IMR-90 (cell line): ENCODE data around the gene APOB. TPM values are rescaled to one million over a fixed set of nuclear protein-coding genes. Genes with fewer than 3 reads are reported as not detected.

Source experiments
- ATAC-seq: fragments of 200-7000 bp; cut with Tn5 transposase; 2 replicates; pipeline ENCODE4 v1.9.1; 2020; ENCODE audit warnings: low read depth, mild to moderate bottlenecking, moderate library complexity
- BruUV-seq: library from RNA; stranded (reverse); fragments of 400-500 nt; replicated peaks from 2 replicates; lab custom pipeline; 2021; lab: Mats Ljungman, UMichigan
- CTCF ChIA-PET: fragments of 300-600 bp; formaldehyde crosslinking; extraction: SDS; loops from one replicate; lab custom pipeline; 2021; ENCODE audit warnings: antibody characterized with exemption; lab: Yijun Ruan, JAX
- POLR2A ChIA-PET: fragments of 300-600 bp; sonication (Branson Sonifier 250); formaldehyde crosslinking; loops from one replicate; lab custom pipeline; 2022; ENCODE audit warnings: antibody characterized with exemption; ENCODE audit not compliant: unreplicated experiment; lab: Charles Lee
- DNase-seq: peaks from one replicate; pipeline ENCODE4 v3.0.0; 2013
- H2AFZ ChIP-seq: replicated peaks from 2 replicates; pipeline ENCODE3; 2013; ENCODE audit warnings: low read length, mild to moderate bottlenecking; ENCODE audit not compliant: poor library complexity
- H2AK5ac ChIP-seq: 2 replicates; pipeline ENCODE4 v1.6.1; 2013; ENCODE audit warnings: low read depth, low read length, inconsistent platforms
- H2AK9ac ChIP-seq: replicated peaks from 2 replicates; pipeline ENCODE3; 2013; ENCODE audit warnings: mild to moderate bottlenecking, low read depth, low read length, moderate library complexity; ENCODE audit not compliant: poor library complexity
- H2BK120ac ChIP-seq: 2 replicates; pipeline ENCODE4 v1.6.1; 2013; ENCODE audit warnings: low read depth, low read length, inconsistent platforms
- H2BK15ac ChIP-seq: 3 replicates; pipeline ENCODE4 v1.6.1; 2013; ENCODE audit warnings: low read depth, low read length, inconsistent platforms
- H2BK20ac ChIP-seq: 2 replicates; pipeline ENCODE4 v1.6.1; 2013; ENCODE audit warnings: low read depth, mild to moderate bottlenecking, inconsistent platforms, low read length, moderate library complexity
- H2BK5ac ChIP-seq: 2 replicates; pipeline ENCODE4 v1.6.1; 2013; ENCODE audit warnings: mild to moderate bottlenecking, low read depth, low read length, inconsistent platforms; ENCODE audit not compliant: poor library complexity, severe bottlenecking
- H3K14ac ChIP-seq: replicated peaks from 2 replicates; pipeline ENCODE4 v1.6.1; 2013; ENCODE audit warnings: low read depth, low read length, inconsistent platforms
- H3K18ac ChIP-seq: 2 replicates; pipeline ENCODE4 v1.6.1; 2013; ENCODE audit warnings: low read depth, low read length, control low read depth
- H3K23ac ChIP-seq: 2 replicates; pipeline ENCODE4 v1.6.1; 2013; ENCODE audit warnings: low read depth, low read length, inconsistent platforms
- H3K27ac ChIP-seq: 2 replicates; pipeline ENCODE4 v1.5.1; 2013; ENCODE audit warnings: mild to moderate bottlenecking, control low read depth, low read length; ENCODE audit not compliant: insufficient read depth
- H3K27me3 ChIP-seq: 2 replicates; pipeline ENCODE4 v1.6.1; 2013; ENCODE audit warnings: low read length; ENCODE audit not compliant: control insufficient read depth, insufficient read depth
- H3K36me3 ChIP-seq: 2 replicates; pipeline ENCODE4 v1.6.1; 2013; ENCODE audit warnings: low read length, mixed read lengths; ENCODE audit not compliant: control insufficient read depth, insufficient read depth
- H3K4ac ChIP-seq: 2 replicates; pipeline ENCODE4 v1.6.1; 2013; ENCODE audit warnings: low read depth, low read length, inconsistent platforms
- H3K4me1 ChIP-seq: 2 replicates; pipeline ENCODE4 v1.6.1; 2013; ENCODE audit warnings: low read length, mixed read lengths; ENCODE audit not compliant: control insufficient read depth, insufficient read depth
- H3K4me2 ChIP-seq: 2 replicates; pipeline ENCODE4 v1.6.1; 2013; ENCODE audit warnings: low read depth, mild to moderate bottlenecking, control low read depth, low read length, moderate library complexity
- H3K4me3 ChIP-seq: 2 replicates; pipeline ENCODE4 v1.5.1; 2013; ENCODE audit warnings: low read depth, mild to moderate bottlenecking, control low read depth, low read length, moderate library complexity; ENCODE audit not compliant: insufficient read depth
- H3K56ac ChIP-seq: 2 replicates; pipeline ENCODE4 v1.6.1; 2013; ENCODE audit warnings: low read length, inconsistent platforms; ENCODE audit not compliant: insufficient read depth; ENCODE audit errors: extremely low read depth
- H3K79me1 ChIP-seq, 2 experiments: 2 replicates each; pipeline ENCODE4 v1.6.1; 2013; ENCODE audit warnings: low read length in 2 of 2, inconsistent platforms in 1 of 2, low read depth in 1 of 2
- H3K9ac ChIP-seq: 2 replicates; pipeline ENCODE4 v1.6.1; 2013; ENCODE audit warnings: low read depth, low read length, control low read depth
- H3K9me1 ChIP-seq: 2 replicates; pipeline ENCODE4 v1.6.1; 2013; ENCODE audit warnings: low read length, inconsistent platforms; ENCODE audit not compliant: insufficient read depth
- H3K9me3 ChIP-seq: 2 replicates; pipeline ENCODE4 v1.6.1; 2013; ENCODE audit warnings: low read length; ENCODE audit not compliant: control insufficient read depth, insufficient read depth
- H4K20me1 ChIP-seq: 2 replicates; pipeline ENCODE4 v1.6.1; 2013; ENCODE audit warnings: low read length, inconsistent platforms; ENCODE audit not compliant: insufficient read depth
- H4K5ac ChIP-seq: 2 replicates; pipeline ENCODE4 v1.6.1; 2013; ENCODE audit warnings: mild to moderate bottlenecking, low read depth, low read length, control low read depth
- H4K8ac ChIP-seq, 2 experiments: 2 replicates each; pipeline ENCODE4 v1.6.1; 2013; ENCODE audit warnings: low read depth in 2 of 2, low read length in 2 of 2, control low read depth in 1 of 2, inconsistent platforms in 1 of 2
- H4K91ac ChIP-seq: 2 replicates; pipeline ENCODE4 v1.6.1; 2013; ENCODE audit warnings: low read depth, low read length, inconsistent platforms; ENCODE audit not compliant: insufficient read depth
- RAD21 ChIP-seq: IDR thresholded peaks from 2 replicates; pipeline ENCODE4 v1.6.1; 2012; ENCODE audit warnings: low read length, improper control_type of control experiment
- SMC3 ChIP-seq: fragments of 150-350 bp; IDR thresholded peaks from 2 replicates; pipeline ENCODE4 v1.6.1; 2016; ENCODE audit warnings: low read depth, mild to moderate bottlenecking, antibody characterized with exemption, low read length, moderate library complexity
- WGBS, 2 experiments: methylation state at CpG; one replicate each; pipeline versions ENCODE4 v1.1.5 to v1.1.7; 2013; ENCODE audit warnings: missing lambda C conversion rate in 2 of 2; ENCODE audit not compliant: insufficient read length in 1 of 2; ENCODE audit errors: extremely low coverage in 2 of 2; 5-methylcytosine and 5-hydroxymethylcytosine counted together
- dilution Hi-C: fragments of 300-500 bp; cut with HindIII; formaldehyde crosslinking; loops from one replicate; pipeline ENCODE4 v1.14.3; 2018; ENCODE audit warnings: low sequenced_read_pairs; ENCODE audit not compliant: unreplicated experiment
- in situ Hi-C: fragments of 300-500 bp; cut with MboI; formaldehyde crosslinking; loops from 3 replicates; pipeline ENCODE4 v1.14.3; 2019; ENCODE audit warnings: low sequenced_read_pairs, inconsistent platforms, mixed read lengths
- intact Hi-C: fragments of 100-400 bp; cut with micrococcal nuclease; formaldehyde crosslinking; loops from 2 replicates; pipeline ENCODE4 v1.10.0; 2022
- polyA plus RNA-seq, 3 experiments: library from polyadenylated mRNA; depleted of rRNA; stranded (reverse); fragments of >200 nt; gene quantifications; 2 replicates each; pipeline ENCODE4 v1.2.3, GENCODE V29; 2012; ENCODE audit warnings: low replicate concordance in 1 of 3
- total RNA-seq: library from RNA; depleted of rRNA; stranded (reverse); fragments of >200 nt; gene quantifications from 2 replicates; pipeline ENCODE4 v1.2.3, GENCODE V29; 2012

Gene APOB
- total and polyA plus RNA-seq, 2 of the 4 experiments (the other 2 are of a cell fraction): under 0.01 TPM; not detected in 1

DNA sequence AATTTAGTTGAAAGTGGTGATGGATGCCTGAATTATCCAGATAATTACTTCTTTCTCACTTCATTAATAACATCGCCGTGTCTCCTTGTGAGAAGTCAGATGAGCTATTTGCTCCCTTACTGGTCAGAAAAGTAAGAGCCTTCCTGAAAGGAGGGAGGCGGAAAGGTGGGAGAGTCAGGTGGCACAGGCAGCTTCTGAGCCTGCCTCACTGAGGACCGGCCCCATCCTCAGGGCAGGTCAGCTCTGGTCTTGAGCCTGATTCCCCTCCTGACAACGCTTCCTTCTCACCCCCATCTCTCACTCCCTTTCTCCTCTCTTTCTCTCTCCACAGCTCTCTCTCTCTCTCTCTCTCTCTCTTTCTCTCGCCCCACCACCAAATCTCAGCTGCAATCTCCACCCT lies 10.1 kb upstream of the APOB start:
- H3K27ac ChIP-seq: no peak overlapping the region
- H3K4me2 ChIP-seq: no peak overlapping the region
- H4K91ac ChIP-seq: no peak overlapping the region
- no peaks in the 10 kb centered on the region for H4K20me1 ChIP-seq
- no peak overlapping the region for H2BK15ac ChIP-seq
- no peak overlapping the region for H2BK20ac ChIP-seq
- H2BK120ac ChIP-seq: no peak overlapping the region
- BruUV-seq: no TSS peak
- no peak overlapping the region for H3K23ac ChIP-seq
- H3K4me3 ChIP-seq: no peak overlapping the region
- WGBS, 2 experiments: 40% methylated on average over 2 of the region's 6 CpGs; no CpG with 5 or more reads in 1 of the 2 experiments
- no peak overlapping the region for H3K9ac ChIP-seq
- H3K4me1 ChIP-seq: no peaks in the 10 kb centered on the region
- H4K8ac ChIP-seq: no peak overlapping the region
- TF ChIP-seq SMC3 (no peak), RAD21 (no peak)
- intact Hi-C loops (no loop called here), dilution Hi-C loops (no loop called here), in situ Hi-C loops (no loop called here)
- no peak overlapping the region for H3K14ac ChIP-seq
- no peak overlapping the region for H2BK5ac ChIP-seq
- DNase-seq (no peak), ATAC-seq (no peak)
- no peak overlapping the region for H3K4ac ChIP-seq
- no peak overlapping the region for H3K56ac ChIP-seq
- H4K5ac ChIP-seq: no peak overlapping the region
- no peak overlapping the region for H2AK5ac ChIP-seq
- no peaks in the 10 kb centered on the region for H3K9me1 ChIP-seq
- CTCF ChIA-PET: interaction anchor here (2.3 kb wide), 1 partner anchor 11 kb away, joined by 6 read pairs; the partner anchor contains the start of gene APOB
- no peak overlapping the region for H2AFZ ChIP-seq
- H3K36me3 ChIP-seq: no peaks in the 10 kb centered on the region
- H3K9me3 ChIP-seq: no peaks in the 10 kb centered on the region
- POLR2A ChIA-PET: no interaction called here
- no peaks in the 10 kb centered on the region for H3K79me1 ChIP-seq
- H3K27me3 ChIP-seq: no peaks in the 10 kb centered on the region
- no peak overlapping the region for H2AK9ac ChIP-seq
- no peak overlapping the region for H3K18ac ChIP-seq
